HG02571 (cell line): ENCODE measurements around the gene CDC42BPB.

Source experiments
- ATAC-seq: cut with Tn5 transposase; IDR thresholded peaks from one replicate; pipeline ENCODE4 v1.9.1; 2021; ENCODE audit warnings: mild to moderate bottlenecking, moderate library complexity; ENCODE audit not compliant: unreplicated experiment

CDC42BPB gene

DNA sequence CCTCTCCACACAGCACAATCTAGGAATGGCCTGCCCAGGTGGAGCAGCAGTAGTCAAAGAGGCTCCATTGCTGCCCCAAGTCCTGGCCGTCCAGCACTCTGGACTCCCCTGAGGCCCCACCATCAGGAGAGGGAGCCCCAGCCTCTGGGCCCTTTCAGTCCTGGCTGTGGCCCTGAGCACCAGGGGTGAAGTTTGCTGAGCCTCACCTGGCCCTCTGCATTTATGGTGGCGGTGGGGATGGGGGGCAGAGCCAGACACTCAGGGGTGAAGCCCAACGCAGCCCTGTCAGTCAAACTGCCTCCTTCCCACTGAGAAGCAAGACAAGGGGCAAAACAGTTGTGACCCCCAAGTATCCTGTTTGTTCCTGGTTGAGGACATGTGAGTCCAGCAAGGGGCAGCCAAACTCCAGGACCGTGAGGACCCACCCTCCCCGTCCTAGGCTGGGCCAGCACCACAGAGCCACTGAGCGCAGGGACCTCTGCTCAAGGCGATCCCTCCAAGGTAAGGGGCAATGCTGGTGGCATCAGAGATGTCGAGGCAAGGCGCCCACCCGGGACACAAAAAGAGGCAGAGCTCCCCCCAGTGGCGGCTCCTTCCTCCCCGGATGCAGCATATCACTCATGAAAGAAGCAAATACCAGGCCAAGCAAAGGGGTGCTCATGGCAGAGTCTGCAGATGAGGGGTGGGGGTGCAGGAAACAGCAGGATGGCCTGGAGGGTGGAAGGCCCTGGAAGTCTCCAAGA, 139.7 kb downstream of the CDC42BPB start:
- ATAC-seq = no peak

DNA sequence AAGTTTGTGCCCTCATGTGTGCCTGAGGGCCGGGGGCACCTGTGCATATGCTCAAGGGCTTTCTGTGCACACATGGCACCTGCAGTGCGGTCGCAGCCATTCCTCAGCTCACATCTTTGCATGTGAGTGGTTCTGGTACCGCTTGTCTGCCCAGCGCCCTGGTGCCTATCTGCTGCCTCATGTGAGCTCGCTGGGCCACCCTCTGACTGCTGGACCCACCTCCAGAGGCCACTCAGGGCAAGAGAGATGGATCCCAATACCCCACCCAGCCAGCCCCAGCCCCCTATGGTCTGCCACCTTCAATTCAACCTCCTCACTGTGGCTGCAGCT, 140.3 kb downstream of the CDC42BPB start:
- no peak for ATAC-seq

GRCh38 chr14:102916347-102917055, 140.8 kb downstream of the CDC42BPB start:
- no peak for ATAC-seq

DNA sequence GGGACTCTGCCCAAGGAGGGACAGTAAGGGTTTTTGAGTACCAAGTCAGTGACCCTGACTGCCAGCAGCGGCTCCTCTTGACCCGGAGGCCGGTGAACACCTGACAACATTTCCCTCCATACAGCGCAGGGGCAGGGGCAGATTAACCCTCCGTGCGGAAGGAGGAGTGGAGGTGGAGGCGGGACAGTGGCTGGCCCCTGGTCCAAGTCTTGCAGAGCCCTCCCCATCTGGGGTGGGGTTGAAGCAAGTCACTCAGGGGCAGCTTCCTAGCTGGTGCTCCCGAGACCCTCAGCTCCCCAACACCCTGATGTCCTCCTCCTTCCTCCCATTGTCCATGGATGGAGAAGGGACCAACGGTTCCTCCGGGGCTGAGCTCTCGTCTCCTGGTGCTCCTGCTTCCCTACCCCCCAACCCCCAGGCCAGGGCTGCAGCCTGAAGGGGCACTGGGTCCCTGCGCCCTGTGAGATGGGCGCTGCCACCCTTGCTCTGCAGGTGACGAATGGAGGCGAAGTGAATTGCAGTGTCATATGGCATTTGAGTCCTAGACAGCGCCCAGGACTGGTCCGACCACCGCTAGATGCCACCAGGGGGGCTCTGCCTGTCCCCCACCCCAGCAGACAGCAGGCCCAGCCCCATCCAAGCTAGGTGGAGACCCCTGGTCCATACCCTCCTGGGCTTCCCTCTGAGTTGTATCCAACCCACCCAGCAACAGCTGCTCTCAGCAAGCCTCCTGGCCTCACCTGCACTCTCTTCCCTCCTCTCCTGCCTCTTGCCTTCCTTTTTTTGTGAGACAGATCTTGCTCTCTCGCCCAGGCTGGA, 141.8 kb downstream of the CDC42BPB start:
- no peak for ATAC-seq

DNA sequence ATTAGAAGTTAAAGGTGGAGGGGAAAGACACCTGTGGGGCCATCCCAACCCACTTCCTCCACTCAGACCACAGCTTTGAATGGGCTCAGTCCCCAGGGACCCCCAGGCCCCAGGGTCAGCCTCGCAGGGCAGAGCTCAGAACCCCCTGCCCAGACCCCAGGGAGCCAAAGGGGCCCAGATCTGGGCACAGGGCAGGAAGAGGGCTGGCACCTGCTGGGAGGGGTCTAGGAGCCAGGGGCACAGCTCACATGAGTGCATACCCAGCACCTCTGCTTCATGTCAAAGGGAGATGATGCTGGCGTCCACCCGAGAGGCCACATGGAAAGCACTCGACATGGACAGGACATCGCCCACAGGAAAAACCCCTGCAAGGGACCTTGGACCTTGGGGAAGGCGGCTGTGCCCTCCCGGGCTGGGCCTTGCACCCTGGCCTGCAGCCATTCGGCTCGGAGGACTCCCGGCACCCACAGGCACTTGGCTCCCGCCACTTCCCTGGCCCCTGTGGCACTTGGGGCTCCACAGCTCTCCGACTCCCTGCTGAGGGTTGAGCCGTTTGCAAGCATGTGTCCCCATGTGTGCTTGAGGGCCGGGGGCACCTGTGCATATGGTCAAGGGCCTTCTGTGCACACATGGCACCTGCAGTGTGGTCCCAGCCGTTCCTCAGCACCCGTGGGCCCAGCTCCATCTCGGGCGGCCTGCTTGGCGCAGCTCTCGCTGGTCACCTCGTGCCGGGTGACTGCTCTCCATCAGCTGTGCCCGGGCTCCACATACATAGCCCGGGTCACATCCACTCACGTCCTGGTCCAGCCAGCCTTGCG, 142.7 kb downstream of the CDC42BPB start:
- ATAC-seq = no peak

GRCh38 chr14:102913341-102914211, 143.8 kb downstream of the CDC42BPB start:
- no peak for ATAC-seq

GRCh38 chr14:102911991-102912761, 145.2 kb downstream of the CDC42BPB start:
- ATAC-seq = no peak

DNA sequence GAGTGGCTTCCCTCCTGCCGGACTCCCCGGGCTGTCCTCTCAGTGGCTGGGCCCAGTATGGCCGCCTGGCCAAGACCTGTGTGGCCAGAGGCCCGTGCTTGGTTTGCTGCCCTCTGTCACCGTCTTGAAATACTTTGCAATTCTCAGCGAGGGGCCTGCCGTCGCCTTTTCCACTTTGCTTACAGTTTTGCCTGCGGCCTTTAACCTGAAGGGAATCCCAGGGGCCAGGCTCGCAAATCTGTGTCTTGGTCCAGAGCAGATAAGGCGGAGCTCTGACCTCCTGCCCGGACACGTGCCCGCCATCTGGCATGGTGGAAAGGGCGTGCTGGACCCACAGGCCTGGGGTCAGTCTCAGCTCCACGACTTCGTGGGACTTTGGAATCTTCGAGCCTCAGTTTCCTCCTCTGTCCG, 145.8 kb downstream of the CDC42BPB start:
- ATAC-seq = no peak

- no peak for ATAC-seq
Measured at GRCh38 chr14:102910442-102910841, 146.9 kb downstream of the CDC42BPB start.

DNA sequence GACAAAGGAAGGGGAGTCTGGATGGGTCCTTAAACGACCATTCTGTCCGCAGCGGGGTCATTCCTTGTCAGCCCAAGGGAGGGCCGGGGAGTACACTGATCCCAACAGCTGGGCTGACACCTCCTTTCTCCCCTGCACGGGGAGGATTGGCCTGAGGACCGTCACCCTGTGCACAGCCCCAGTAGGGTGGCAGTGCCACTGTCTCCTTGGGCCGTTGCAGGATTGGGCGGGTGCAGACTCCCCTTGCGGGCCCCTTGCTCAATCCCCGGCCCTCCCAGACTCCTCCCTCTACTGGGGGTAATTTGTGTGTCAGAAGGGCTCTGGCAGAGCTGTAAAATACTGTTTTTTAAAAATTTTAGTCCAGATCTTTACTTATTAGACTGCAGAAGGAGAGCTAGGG, 147.4 kb downstream of the CDC42BPB start:
- no peak for ATAC-seq

- ATAC-seq = no peak
Measured at GRCh38 chr14:102909462-102909861, 147.9 kb downstream of the CDC42BPB start.

DNA sequence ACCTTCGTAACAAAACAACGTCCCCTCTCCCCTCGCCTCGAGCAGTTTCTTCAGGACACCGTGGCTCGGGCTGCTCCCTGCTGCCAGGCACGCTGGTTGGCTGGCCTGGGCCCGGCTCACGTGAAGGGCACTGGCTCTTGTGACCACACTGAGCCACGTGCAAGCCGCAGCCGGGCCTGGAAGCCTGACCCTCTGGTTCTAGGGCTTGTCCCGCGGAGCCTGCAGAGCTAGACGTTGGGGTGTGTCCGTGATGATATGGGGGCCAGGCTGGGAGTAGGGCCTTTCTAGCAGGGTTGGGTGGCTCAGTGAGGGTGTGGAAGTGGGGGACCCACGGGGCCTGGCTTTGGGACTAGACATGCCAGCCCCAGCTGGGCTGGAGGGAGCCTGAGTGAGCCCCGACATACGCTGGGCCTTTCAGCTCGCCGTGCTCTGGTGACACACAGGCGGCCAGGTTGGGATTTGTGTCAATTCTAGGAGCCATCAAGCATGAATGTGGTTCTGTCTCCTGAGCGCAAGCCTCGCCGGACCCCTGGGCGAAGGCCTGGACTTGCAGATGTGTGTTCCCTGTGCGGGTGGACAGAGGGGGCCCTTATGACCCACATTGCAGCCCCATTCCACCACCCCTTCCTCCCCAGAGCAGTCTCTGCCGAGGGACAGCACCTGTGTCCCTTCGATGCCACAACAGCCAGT, 148.4 kb downstream of the CDC42BPB start:
- ATAC-seq = no peak

DNA sequence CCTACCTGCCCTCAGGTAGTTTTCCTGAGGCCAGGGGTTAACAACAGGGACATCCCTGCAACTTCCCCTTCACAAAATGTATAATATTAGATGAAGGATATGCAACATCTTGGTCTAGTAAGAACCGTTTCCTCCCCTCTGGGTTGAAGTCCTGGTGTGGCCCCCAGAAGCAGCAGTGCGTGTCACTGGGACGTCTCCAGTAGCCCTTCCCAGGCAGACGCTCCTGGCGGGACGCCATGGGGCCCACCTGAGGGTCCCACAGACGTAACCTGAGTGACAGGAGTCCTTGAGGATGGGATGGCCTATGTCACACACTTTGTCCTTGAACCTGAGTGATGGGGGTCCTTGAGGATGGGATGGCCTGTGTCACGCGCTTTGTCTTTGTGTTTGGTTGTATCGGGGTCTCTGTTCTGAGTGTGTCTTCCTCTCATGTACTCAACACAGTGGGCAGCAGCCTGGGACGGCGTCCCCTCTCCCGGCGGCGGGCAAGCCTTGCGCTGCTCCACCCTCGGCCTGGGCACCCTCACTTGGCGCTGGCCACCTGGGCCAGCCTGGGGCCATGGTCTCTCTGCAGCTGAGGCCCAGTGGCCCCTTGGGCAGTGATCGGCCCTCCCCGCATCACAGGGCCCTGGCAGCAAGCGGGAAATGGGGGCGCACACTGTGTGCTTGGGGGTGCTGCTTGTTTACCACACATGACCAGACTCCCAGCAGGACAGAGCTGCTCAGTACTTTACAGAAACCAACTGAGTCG, 149.2 kb downstream of the CDC42BPB start:
- no peak for ATAC-seq

DNA sequence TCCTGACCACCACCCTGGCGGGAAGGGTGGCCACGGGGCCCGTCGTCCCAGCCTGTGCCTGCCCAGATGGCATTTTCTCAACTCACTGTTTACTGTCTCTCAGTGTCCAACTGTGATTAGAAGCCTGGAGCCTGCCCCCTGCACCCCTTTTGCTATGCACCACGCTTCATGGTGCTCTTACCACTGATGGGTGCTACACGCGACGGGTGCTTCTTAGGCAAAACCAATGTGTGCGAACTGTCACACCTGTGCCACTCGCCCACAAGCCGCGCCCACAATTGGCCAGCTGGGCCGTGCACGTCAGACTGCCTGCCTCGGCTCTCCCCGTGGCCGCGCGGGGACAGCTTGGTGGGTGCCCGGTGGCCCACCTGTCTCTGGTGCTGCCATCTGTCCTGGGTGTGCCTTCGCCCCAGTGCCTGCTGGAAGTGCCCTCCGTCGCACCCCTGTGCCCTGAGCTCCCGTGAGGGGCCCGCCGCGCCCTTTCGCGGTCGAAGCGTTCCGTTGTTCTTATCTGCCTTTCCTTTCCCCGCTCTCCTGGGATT, 150.0 kb downstream of the CDC42BPB start:
- ATAC-seq = no peak

GRCh38 chr14:102906616-102907302, 150.6 kb downstream of the CDC42BPB start:
- ATAC-seq = no peak

DNA sequence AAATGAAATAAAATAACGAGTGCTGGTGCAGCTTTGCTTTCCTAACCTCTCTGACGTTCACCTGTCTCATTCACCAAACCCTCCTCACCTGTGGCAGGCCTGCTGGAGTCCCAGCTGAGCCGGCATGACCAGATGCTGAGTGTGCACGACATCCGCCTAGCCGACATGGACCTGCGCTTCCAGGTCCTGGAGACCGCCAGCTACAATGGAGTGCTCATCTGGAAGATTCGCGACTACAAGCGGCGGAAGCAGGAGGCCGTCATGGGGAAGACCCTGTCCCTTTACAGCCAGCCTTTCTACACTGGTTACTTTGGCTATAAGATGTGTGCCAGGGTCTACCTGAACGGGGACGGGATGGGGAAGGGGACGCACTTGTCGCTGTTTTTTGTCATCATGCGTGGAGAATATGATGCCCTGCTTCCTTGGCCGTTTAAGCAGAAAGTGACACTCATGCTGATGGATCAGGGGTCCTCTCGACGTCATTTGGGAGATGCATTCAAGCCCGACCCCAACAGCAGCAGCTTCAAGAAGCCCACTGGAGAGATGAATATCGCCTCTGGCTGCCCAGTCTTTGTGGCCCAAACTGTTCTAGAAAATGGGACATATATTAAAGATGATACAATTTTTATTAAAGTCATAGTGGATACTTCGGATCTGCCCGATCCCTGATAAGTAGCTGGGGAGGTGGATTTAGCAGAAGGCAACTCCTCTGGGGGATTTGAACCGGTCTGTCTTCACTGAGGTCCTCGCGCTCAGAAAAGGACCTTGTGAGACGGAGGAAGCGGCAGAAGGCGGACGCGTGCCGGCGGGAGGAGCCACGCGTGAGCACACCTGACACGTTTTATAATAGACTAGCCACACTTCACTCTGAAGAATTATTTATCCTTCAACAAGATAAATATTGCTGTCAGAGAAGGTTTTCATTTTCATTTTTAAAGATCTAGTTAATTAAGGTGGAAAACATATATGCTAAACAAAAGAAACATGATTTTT, 151.9 kb downstream of the CDC42BPB start:
- ATAC-seq = no peak
